GM12878 (cell line): ENCODE results near the gene EFCAB11.

Experiments used
- BCLAF1 ChIP-seq: fragments of 450-650 bp; IDR thresholded peaks from 2 replicates; pipeline ENCODE4 v1.6.1; 2017; ENCODE audit warnings: antibody characterized with exemption, mild to moderate bottlenecking, moderate library complexity
- CHD1 ChIP-seq: IDR thresholded peaks from 2 replicates; pipeline ENCODE4 v1.6.1; 2012; ENCODE audit warnings: low read depth, low read length, improper control_type of control experiment
- CTCF ChIP-seq, 3 experiments: IDR thresholded peaks in 2 of 3; conservative IDR thresholded peaks in 1 of 3; 2 replicates each; pipeline ENCODE4 v1.5.1; 2011; ENCODE audit warnings: low read depth in 3 of 3, low read length in 3 of 3, mild to moderate bottlenecking in 3 of 3, control low read depth in 2 of 3, moderate library complexity in 2 of 3, inconsistent platforms in 1 of 3, mixed read lengths in 1 of 3; ENCODE audit not compliant: control insufficient read depth in 2 of 3, insufficient read depth in 1 of 3; ENCODE audit errors: extremely low read depth in 1 of 3
- ESRRA ChIP-seq: IDR thresholded peaks from 2 replicates; pipeline ENCODE4 v1.6.1; 2012; ENCODE audit warnings: mild to moderate bottlenecking, low read length, improper control_type of control experiment
- IRF3 ChIP-seq: fragments of 450-650 bp; IDR thresholded peaks from 2 replicates; pipeline ENCODE4 v1.6.1; 2014; ENCODE audit warnings: mild to moderate bottlenecking
- MAX ChIP-seq: IDR thresholded peaks from 2 replicates; pipeline ENCODE4 v1.6.1; 2012; ENCODE audit warnings: low read depth, low read length, improper control_type of control experiment
- POLR2A ChIP-seq: IDR thresholded peaks from 2 replicates; pipeline ENCODE4 v1.6.1; 2011; ENCODE audit warnings: low read depth, mild to moderate bottlenecking, low read length
- POLR2AphosphoS5 ChIP-seq: IDR thresholded peaks from 2 replicates; pipeline ENCODE4 v1.6.1; 2011; ENCODE audit warnings: mild to moderate bottlenecking, low read length, inconsistent platforms
- REST ChIP-seq: IDR thresholded peaks from 2 replicates; pipeline ENCODE4 v1.6.1; 2012; ENCODE audit warnings: mild to moderate bottlenecking, low read depth, low read length
- TCF7 ChIP-seq: IDR thresholded peaks from 2 replicates; pipeline ENCODE4 v1.6.1; 2014; ENCODE audit warnings: antibody characterized with exemption, borderline replicate concordance
- USF1 ChIP-seq: IDR thresholded peaks from 2 replicates; pipeline ENCODE4 v1.6.1; 2011; ENCODE audit warnings: borderline replicate concordance, low read depth, mild to moderate bottlenecking, moderate library complexity, mixed read lengths, low read length; ENCODE audit not compliant: insufficient read depth; ENCODE audit errors: extremely low read length
- USF2 ChIP-seq: IDR thresholded peaks from 2 replicates; pipeline ENCODE4 v1.6.1; 2011; ENCODE audit warnings: low read depth, low read length, improper control_type of control experiment, borderline replicate concordance
- ZBTB11 ChIP-seq: fragments of 450-650 bp; formaldehyde crosslinking; IDR thresholded peaks from 2 replicates; pipeline ENCODE4 v1.5.0; 2022; ENCODE audit warnings: mild to moderate bottlenecking, missing genetic modification characterization

GRCh38 chr14:89927186-89927865 is 27.2 kb downstream of the EFCAB11 start:
- TF ChIP-seq CTCF (IDR thresholded peaks at IDR 0.05 in 2 of 3, conservative IDR thresholded peaks at IDR 0.05 in 1 of 3; ENCODE audit: control insufficient read depth in 2 of 3, extremely low read depth in 1 of 3, insufficient read depth in 1 of 3, low read depth in 3 of 3, low read length in 3 of 3) (no peak), REST (no peak), BCLAF1 (no peak), TCF7 (no peak), ZBTB11 (no peak), POLR2A (no peak), CHD1 (no peak), ESRRA (no peak), POLR2AphosphoS5 (no peak), USF1 (no peak), MAX (no peak), USF2 (no peak), IRF3 (no peak)
